Measurements from ENCODE around the gene HEG1. TPM values are rescaled to one million over a fixed set of nuclear protein-coding genes. Genes with fewer than 3 reads are reported as not detected.

HEG1 gene
- total RNA-seq, 2 experiments from 2014 or later: 31.2 to 32.6 TPM

DNA sequence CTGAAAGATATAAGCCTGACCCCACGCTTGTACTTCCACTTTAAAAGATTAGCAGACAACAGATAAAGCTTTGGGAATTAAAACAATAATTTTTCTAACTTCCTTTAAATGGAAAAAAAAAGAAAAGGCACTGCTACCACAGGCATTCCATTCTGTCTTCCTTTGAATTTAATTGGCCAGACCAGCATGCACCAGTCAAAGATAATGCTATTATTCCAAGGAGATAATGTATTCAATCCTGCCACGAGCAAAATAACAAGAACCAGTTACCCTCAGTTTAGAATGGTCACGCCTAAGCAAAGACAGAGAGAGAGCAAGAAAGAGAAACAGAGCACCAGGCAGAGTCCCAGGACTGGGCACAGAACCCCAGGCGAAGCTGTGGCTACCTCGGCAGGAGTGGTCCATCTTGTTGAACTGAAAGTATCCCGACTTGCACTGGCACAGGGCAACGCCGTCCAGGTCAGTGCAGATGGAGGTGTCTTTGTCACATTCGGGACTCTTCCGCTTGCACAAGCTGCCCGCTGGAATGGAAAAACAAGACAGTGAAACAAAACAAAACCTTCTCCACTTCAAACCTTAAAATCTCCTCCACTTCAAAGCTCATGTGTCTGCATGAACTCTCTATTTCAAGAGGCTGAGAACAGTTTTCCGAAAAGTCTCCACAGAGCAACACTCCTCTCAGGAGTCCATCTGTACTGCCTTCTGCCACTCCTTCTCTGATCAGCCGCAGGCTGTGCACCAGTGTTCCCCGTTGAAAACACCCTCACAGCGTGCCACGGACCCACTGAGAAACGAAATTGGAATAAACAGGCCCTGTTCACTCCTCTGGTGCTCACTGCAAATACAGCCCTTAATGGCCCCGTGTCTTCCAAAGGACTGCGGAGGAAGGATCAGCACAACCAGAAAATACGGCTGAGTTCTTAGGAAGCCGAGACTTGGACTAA lies 58.2 kb downstream of the HEG1 start:
- H3K4me3 ChIP-seq (ENCODE audit: low read length): no peak overlapping the region
- no peaks in the 10 kb centered on the region for H3K27me3 ChIP-seq (ENCODE audit: control insufficient read depth in 1 of 2, insufficient read depth in 2 of 2, low read length in 2 of 2)
- H3K4me1 ChIP-seq (ENCODE audit: insufficient read depth, low read length): peaks cover 20% of the 10 kb centered on the region
- H3K27ac ChIP-seq (ENCODE audit: low read depth in 1 of 2, low read length in 2 of 2): no peak overlapping the region
- no peak overlapping the region for H3K4me3 Mint-ChIP-seq
- POLR2A ChIA-PET: no interaction called here
- CTCF ChIA-PET: no interaction called here
- H3K36me3 Mint-ChIP-seq (ENCODE audit: low read depth): peaks cover 90% of the 10 kb centered on the region
- no peak overlapping the region for H3K27ac Mint-ChIP-seq
- no peaks in the 10 kb centered on the region for H3K9me3 ChIP-seq (ENCODE audit: control insufficient read depth in 1 of 2, insufficient read depth in 1 of 2, low read length in 2 of 2)
- peaks cover 78% of the 10 kb centered on the region for H3K36me3 ChIP-seq (ENCODE audit: insufficient read depth, low read length)
- intact Hi-C loops (cut with DNase I, micrococcal nuclease): loop anchor here (5.0 kb wide), 2 partner anchors 145 to 590 kb away; no protein-coding TSS in a partner anchor
- ATAC-seq (ENCODE audit: poor library complexity) (no peak), DNase-seq (no peak)
- no peaks in the 10 kb centered on the region for H3K27me3 Mint-ChIP-seq
- H3K9me3 Mint-ChIP-seq: no peaks in the 10 kb centered on the region
- peaks cover 19% of the 10 kb centered on the region for H3K4me1 Mint-ChIP-seq (ENCODE audit: low read depth)
- TF ChIP-seq, protein P1, sequence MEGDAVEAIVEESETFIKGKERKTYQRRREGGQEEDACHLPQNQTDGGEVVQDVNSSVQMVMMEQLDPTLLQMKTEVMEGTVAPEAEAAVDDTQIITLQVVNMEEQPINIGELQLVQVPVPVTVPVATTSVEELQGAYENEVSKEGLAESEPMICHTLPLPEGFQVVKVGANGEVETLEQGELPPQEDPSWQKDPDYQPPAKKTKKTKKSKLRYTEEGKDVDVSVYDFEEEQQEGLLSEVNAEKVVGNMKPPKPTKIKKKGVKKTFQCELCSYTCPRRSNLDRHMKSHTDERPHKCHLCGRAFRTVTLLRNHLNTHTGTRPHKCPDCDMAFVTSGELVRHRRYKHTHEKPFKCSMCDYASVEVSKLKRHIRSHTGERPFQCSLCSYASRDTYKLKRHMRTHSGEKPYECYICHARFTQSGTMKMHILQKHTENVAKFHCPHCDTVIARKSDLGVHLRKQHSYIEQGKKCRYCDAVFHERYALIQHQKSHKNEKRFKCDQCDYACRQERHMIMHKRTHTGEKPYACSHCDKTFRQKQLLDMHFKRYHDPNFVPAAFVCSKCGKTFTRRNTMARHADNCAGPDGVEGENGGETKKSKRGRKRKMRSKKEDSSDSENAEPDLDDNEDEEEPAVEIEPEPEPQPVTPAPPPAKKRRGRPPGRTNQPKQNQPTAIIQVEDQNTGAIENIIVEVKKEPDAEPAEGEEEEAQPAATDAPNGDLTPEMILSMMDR (IDR thresholded peaks at IDR 0.05): no peak

DNA sequence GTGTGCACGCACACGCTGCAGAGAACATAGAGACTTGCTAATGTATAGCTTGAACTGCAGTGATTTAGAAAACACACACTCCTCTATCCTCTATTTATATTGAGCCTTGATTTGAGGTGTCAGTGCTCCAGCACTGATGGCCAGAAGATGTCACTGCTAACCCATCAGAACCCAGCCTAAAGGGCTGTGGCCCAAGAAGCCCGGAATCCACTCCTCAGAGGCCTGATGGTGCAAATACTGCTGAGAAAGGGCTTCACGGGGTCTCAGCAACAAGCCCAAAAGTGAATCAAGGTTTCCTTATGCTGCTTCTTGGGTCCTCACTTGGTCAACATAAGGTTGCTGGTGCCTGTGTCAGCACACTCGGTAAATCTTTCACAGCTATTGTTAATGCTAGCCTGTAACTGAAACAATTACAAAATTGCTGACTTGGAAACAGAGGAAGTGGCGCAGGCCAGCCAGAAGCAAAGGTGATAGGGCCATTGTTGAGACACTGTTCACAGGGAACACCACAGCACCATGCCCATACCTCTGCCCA lies 60.3 kb downstream of the HEG1 start:
- ATAC-seq (ENCODE audit: poor library complexity) (peak; percentile 92), DNase-seq (peak; percentile 15 to 79 (median 36))
- H3K36me3 ChIP-seq (ENCODE audit: insufficient read depth, low read length): peaks cover 74% of the 10 kb centered on the region
- CTCF ChIA-PET: interaction anchor here (1.3 to 1.8 kb wide), 2 partner anchors 16 to 443 kb away, joined by 3 to 10 read pairs; no protein-coding TSS in a partner anchor
- no peak overlapping the region for H3K27ac ChIP-seq (ENCODE audit: low read depth in 1 of 2, low read length in 2 of 2)
- peaks cover 91% of the 10 kb centered on the region for H3K36me3 Mint-ChIP-seq (ENCODE audit: low read depth)
- no peak overlapping the region for H3K4me3 Mint-ChIP-seq
- H3K27ac Mint-ChIP-seq: peak overlapping the region; percentile 38
- no peaks in the 10 kb centered on the region for H3K9me3 ChIP-seq (ENCODE audit: control insufficient read depth in 1 of 2, insufficient read depth in 1 of 2, low read length in 2 of 2)
- no peak overlapping the region for H3K4me3 ChIP-seq (ENCODE audit: low read length)
- TF ChIP-seq, protein P1 (IDR thresholded peaks at IDR 0.05): peak; percentile 75
- POLR2A ChIA-PET: no interaction called here
- peaks cover 6% of the 10 kb centered on the region for H3K4me1 Mint-ChIP-seq (ENCODE audit: low read depth)
- no peaks in the 10 kb centered on the region for H3K27me3 ChIP-seq (ENCODE audit: control insufficient read depth in 1 of 2, insufficient read depth in 2 of 2, low read length in 2 of 2)
- no peaks in the 10 kb centered on the region for H3K9me3 Mint-ChIP-seq
- H3K27me3 Mint-ChIP-seq: no peaks in the 10 kb centered on the region
- intact Hi-C loops (cut with DNase I, micrococcal nuclease): loop anchor here (1.0 to 5.0 kb wide), 4 partner anchors 147 to 592 kb away; no protein-coding TSS in a partner anchor
- peaks cover 5% of the 10 kb centered on the region for H3K4me1 ChIP-seq (ENCODE audit: insufficient read depth, low read length)

GRCh38 chr3:124993466-124993865 lies 62.3 kb downstream of the HEG1 start:
- CTCF ChIA-PET: no interaction called here
- Mint-ChIP-seq H3K9me3 (no peaks in the 10 kb centered on the region), H3K27me3 (no peaks in the 10 kb centered on the region)

More at GRCh38 chr3:124993466-124993865, 62.3 kb downstream of the HEG1 start:
- Histone ChIP-seq H3K27me3 (ENCODE audit: control insufficient read depth in 1 of 2, insufficient read depth in 2 of 2, low read length in 2 of 2) (no peaks in the 10 kb centered on the region), H3K27ac (ENCODE audit: low read depth in 1 of 2, low read length in 2 of 2) (no peak overlapping the region), H3K4me3 (ENCODE audit: low read length) (no peak overlapping the region), H3K4me1 (ENCODE audit: insufficient read depth, low read length) (peaks cover 5% of the 10 kb centered on the region), H3K36me3 (ENCODE audit: insufficient read depth, low read length) (peaks cover 67% of the 10 kb centered on the region), H3K9me3 (ENCODE audit: control insufficient read depth in 1 of 2, insufficient read depth in 1 of 2, low read length in 2 of 2) (no peaks in the 10 kb centered on the region)
- no peak overlapping the region for H3K4me3 Mint-ChIP-seq
- POLR2A ChIA-PET: no interaction called here
- intact Hi-C loops (cut with DNase I, micrococcal nuclease): no loop called here
- no peak for DNase-seq
- no peaks in the 10 kb centered on the region for H3K4me1 Mint-ChIP-seq (ENCODE audit: low read depth)
- ATAC-seq (ENCODE audit: poor library complexity): no peak
- TF ChIP-seq, protein P1 (IDR thresholded peaks at IDR 0.05): no peak
- peaks cover 88% of the 10 kb centered on the region for H3K36me3 Mint-ChIP-seq (ENCODE audit: low read depth)
- no peak overlapping the region for H3K27ac Mint-ChIP-seq

Measured in CD4-positive, alpha-beta T cell (primary cell).